Peyer's patch (tissue), 4 donors: ENCODE results near the gene ZNF329. TPM values are rescaled to one million over a fixed set of nuclear protein-coding genes. Genes with fewer than 3 reads are reported as not detected.

Source experiments
- DNase-seq, 3 donors: peaks; one replicate each; pipeline ENCODE4 v3.0.0-alpha.2; 2017 to 2019
- H3K27ac ChIP-seq, 4 donors: fragments of 200-600 bp; sonication (generic); one replicate each; pipeline ENCODE4 v1.5.1; 2016 to 2019
- H3K27me3 ChIP-seq, 2 donors: fragments of 200-600 bp; sonication (generic); one replicate each; pipeline ENCODE4 v1.5.1; 2019
- H3K36me3 ChIP-seq, 3 donors: fragments of 200-600 bp; sonication (generic); one replicate each; pipeline ENCODE4 v1.5.1; 2016 to 2019
- H3K4me1 ChIP-seq, 4 donors: fragments of 200-600 bp; sonication (generic); one replicate each; pipeline ENCODE4 v1.5.1; 2016 to 2019
- H3K4me3 ChIP-seq, 4 donors: fragments of 200-600 bp; sonication (generic); 1 replicate in 3 of 4; 2 replicates in 1 of 4; pipeline ENCODE4 v1.5.1; 2016 to 2019; ENCODE audit warnings: mild to moderate bottlenecking in 1 of 4
- H3K9me3 ChIP-seq, 4 donors: fragments of 200-600 bp; sonication (generic); one replicate each; pipeline ENCODE4 v1.5.1; 2016 to 2019; ENCODE audit warnings: mild to moderate bottlenecking in 1 of 4
- CTCF ChIP-seq, 6 experiments: fragments of 450-650 bp in 4 of 6; fragments of 200-600 bp in 2 of 6; sonication (generic) in 1 of 6; IDR thresholded peaks; one replicate each; pipeline ENCODE4 v1.5.1; 2017 to 2019; ENCODE audit warnings: antibody characterized with exemption in 6 of 6, mild to moderate bottlenecking in 3 of 6, moderate library complexity in 1 of 6
- POLR2A ChIP-seq, 2 donors: fragments of 450-650 bp; IDR thresholded peaks; one replicate each; pipeline ENCODE4 v1.5.1; 2017; ENCODE audit warnings: antibody characterized with exemption in 2 of 2, mild to moderate bottlenecking in 2 of 2, moderate library complexity in 2 of 2
- total RNA-seq, 4 donors: library from RNA; depleted of rRNA; stranded (reverse); fragments of >200 nt; gene quantifications; one replicate each; pipeline ENCODE4 v1.1.0, GENCODE V29; 2016

Gene ZNF329
- 10 to 100 TPM in 1 of 4 donors, 1 to 10 TPM in 3; 3.4 to 11.6 (median 5.7) TPM for total RNA-seq

GRCh38 chr19:58150328-58150921 is at the start of gene ZNF329:
TSS of gene ZNF329 (minus strand) at chr19:58150789. CDS start at chr19:58129503, 21,286 bp downstream.
- Histone ChIP-seq H3K4me3 (peak within 1 kb of the TSS; percentile 76 to 91 (median 87)), H3K27ac (peak within 1 kb of the TSS; percentile 73 to 83 (median 76)), H3K27me3 (no peaks in the 10 kb centered on the region), H3K36me3 (no peaks in the 10 kb centered on the region), H3K4me1 (peaks cover 0 to 33% (median 0%) of the 10 kb centered on the region in 4 donors), H3K9me3 (peaks cover 0 to 19% (median 3%) of the 10 kb centered on the region in 4 donors)
- peak; percentile 76 to 91 (median 91) for DNase-seq
- TF ChIP-seq POLR2A (IDR thresholded peaks at IDR 0.05) (peak in 1 of 2 donors; percentile 27), CTCF (IDR thresholded peaks at IDR 0.05) (peak in 1 of 6 experiments; percentile 18)

- peaks cover 0 to 98% (median 19%) of the 10 kb centered on the region in 3 donors for H3K36me3 ChIP-seq
- H3K9me3 ChIP-seq = peaks cover 0 to 100% (median 65%) of the 10 kb centered on the region in 4 donors
- no peak overlapping the region for H3K27ac ChIP-seq
- no peaks in the 10 kb centered on the region for H3K4me1 ChIP-seq
- H3K27me3 ChIP-seq = no peaks in the 10 kb centered on the region
- TF ChIP-seq POLR2A (IDR thresholded peaks at IDR 0.05) (no peak), CTCF (IDR thresholded peaks at IDR 0.05) (no peak)
- no peak for DNase-seq
- H3K4me3 ChIP-seq = no peak overlapping the region
Observed at GRCh38 chr19:58196901-58197616, 46.5 kb upstream of the ZNF329 start.

GRCh38 chr19:58183817-58184215 is 33.2 kb upstream of the ZNF329 start:
- H3K27ac ChIP-seq = peak overlapping the region; percentile 88 to 99 (median 96)
- H3K9me3 ChIP-seq = peaks cover 0 to 91% (median 40%) of the 10 kb centered on the region in 4 donors

GRCh38 chr19:58182989-58183816 is 32.6 kb upstream of the ZNF329 start, which contains the start of gene ZNF274:
TSS of gene ZNF274 (plus strand) at chr19:58183061. CDS start at chr19:58183966, 905 bp downstream.
- TF ChIP-seq CTCF (IDR thresholded peaks at IDR 0.05) (peak in 1 of 6 experiments; percentile 6), POLR2A (IDR thresholded peaks at IDR 0.05) (peak; percentile 75 to 82)
- H3K36me3 ChIP-seq = peaks cover 0 to 43% (median 3%) of the 10 kb centered on the region in 3 donors
- peak within 1 kb of the TSS; percentile 88 to 99 (median 96) for H3K27ac ChIP-seq
- no peaks in the 10 kb centered on the region for H3K27me3 ChIP-seq
- DNase-seq = peak; percentile 92 to 97 (median 96)
- H3K9me3 ChIP-seq = peaks cover 0 to 93% (median 42%) of the 10 kb centered on the region in 4 donors
- no peaks in the 10 kb centered on the region for H3K4me1 ChIP-seq
- peak within 1 kb of the TSS; percentile 75 to 84 (median 82) for H3K4me3 ChIP-seq

More at GRCh38 chr19:58183817-58184215, 33.2 kb upstream of the ZNF329 start:
- no peaks in the 10 kb centered on the region for H3K4me1 ChIP-seq
- peak overlapping the region; percentile 75 to 84 (median 82) for H3K4me3 ChIP-seq
- peak in 1 of 3 donors; percentile 33 for DNase-seq
- H3K36me3 ChIP-seq = peaks cover 0 to 47% (median 3%) of the 10 kb centered on the region in 3 donors
- H3K27me3 ChIP-seq = no peaks in the 10 kb centered on the region
- TF ChIP-seq CTCF (IDR thresholded peaks at IDR 0.05) (no peak), POLR2A (IDR thresholded peaks at IDR 0.05) (no peak)

- peaks cover 0 to 93% (median 40%) of the 10 kb centered on the region in 4 donors for H3K9me3 ChIP-seq
- H3K27me3 ChIP-seq = no peaks in the 10 kb centered on the region
- H3K4me3 ChIP-seq = peak overlapping the region; percentile 75 to 84 (median 82)
- DNase-seq = peak in 1 of 3 donors; percentile 92
- TF ChIP-seq CTCF (IDR thresholded peaks at IDR 0.05) (no peak), POLR2A (IDR thresholded peaks at IDR 0.05) (no peak)
- H3K36me3 ChIP-seq = peaks cover 0 to 43% (median 3%) of the 10 kb centered on the region in 3 donors
- no peaks in the 10 kb centered on the region for H3K4me1 ChIP-seq
- H3K27ac ChIP-seq = peak overlapping the region; percentile 88 to 99 (median 96)
Observed at GRCh38 chr19:58182577-58182988, 32.0 kb upstream of the ZNF329 start.
